IPS DF 4.7 (cell line): ENCODE results near the gene CORO7.

Experiments used
- DNase-seq: peaks from one replicate; pipeline ENCODE4 v3.0.0-alpha.2; 2013; ENCODE audit warnings: low spot score; ENCODE audit errors: extremely low read depth

The CORO7 gene

DNA sequence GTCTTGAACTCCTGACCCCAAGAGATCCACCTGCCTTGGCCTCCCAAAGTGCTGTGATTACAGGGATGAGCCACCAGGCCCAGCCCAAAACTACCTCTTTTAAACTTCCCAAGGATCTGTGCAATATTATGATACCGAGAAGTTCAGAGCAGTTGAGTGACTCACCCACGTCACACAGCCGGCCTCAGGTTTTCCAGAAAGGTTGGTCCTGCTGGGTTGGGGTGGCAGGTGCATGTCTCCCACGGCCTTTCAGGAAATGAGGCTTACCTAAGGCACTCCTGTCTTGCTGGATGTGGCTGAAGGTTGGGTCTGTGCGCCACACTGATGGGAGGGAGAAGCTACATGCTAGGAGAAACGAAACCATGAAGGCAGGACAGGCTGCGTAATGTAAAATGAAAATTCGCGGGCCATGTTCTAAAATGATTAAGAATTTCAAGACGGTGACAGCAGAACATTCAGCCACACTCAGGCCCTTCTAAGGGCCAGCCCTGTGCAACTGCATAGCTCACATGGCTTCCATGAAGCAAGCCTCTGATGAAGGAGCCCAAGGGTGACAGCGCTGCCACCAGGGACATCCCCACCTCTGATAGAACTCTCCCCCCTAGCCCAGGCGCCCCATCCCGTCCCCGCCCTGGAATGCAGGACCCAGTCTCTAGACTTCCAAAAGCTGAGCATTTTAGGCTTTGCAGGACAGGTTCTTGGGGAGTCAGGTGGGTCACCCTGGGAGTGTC lies 107.1 kb downstream of the CORO7 start:
- no peak for DNase-seq

DNA sequence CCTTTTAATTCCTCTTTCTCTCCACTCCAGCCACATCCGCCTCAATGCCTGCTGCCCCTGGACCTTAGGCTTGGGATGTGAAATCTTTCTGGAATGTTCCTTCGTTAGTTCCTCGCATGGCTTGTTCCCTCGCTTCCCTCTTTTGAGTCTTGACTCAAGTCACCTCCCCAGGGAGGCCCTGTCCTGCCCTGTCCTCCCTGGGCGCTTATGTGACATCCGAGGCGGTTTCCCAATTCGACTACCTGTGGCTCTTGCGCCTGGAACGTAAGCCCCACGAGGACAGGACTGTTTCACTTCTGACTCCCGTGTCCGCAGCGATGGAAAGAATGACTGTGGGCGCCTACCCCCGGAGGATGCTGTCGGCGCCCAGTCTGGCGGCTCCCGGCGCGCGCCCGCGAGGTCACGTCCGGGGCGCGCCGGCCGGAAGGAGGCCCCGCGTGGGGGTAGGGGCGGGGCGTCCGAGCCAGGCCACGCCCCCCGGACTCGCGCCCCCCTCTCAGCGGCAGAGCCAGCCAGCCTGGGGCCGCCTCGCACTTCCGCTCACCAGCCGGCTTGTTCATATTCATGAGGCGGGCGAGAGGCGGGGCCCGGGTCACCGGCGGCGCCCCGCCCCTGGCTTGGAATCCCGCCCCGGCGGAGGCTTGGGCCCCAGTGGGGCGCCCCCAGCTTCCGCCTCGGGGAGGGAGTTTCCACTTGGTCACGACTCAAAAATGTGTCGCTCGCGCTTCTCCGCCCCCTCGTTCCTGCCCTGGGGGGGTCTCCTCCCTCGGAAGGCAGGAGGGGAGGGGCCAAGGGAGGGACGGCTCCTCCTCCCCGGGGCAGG lies 109.0 kb downstream of the CORO7 start:
- no peak for DNase-seq

DNA sequence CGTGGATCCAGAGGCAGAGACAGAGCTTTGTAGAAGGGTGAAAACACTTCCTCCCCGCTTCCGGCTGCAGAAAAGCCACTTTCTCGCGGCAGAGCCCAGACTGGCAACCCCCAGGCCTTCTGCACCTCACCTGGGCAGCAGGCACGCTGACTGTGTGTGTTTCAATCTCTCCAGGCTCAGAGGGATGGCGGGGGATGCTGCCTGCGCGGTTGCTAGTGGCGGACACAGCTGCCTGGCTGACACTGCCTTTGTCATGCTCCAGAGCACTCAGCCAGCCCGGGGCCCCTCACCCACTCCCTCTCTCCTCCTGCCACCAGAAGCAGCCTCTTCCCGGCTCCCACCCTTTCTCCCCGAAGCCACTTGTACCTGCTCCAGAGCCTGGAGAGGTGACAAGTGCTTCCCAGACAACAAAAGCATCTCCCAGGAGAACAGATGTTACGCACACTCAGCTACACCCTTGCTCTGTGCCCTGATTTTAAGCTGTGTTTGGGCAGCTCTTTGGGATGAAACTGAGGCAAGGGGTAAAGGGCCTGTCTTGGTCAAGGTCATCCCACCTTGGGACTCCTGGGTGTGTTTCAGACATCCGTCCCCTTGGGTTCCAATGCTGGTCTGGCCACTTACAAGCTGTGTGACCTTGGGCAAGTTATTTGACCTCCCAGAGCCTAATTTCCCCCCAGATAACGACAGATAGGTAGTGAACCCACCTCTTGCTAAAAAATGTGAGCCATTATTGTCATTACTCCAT lies 109.8 kb downstream of the CORO7 start:
- DNase-seq = no peak
